Astrocyte (in vitro differentiated cells and primary cell): ENCODE results near the gene KLHL25.

Experiments used
- EZH2 ChIP-seq: IDR thresholded peaks from 2 replicates; pipeline ENCODE4 v1.6.1; 2012; ENCODE audit warnings: mild to moderate bottlenecking, low read length, inconsistent platforms; ENCODE audit not compliant: insufficient read depth
- TF ChIP-seq, protein P1 (sequence below): IDR thresholded peaks from 2 replicates; pipeline ENCODE4 v1.5.1; 2011; ENCODE audit warnings: low read depth, mild to moderate bottlenecking, inconsistent platforms, low read length, moderate library complexity; ENCODE audit not compliant: insufficient read depth

DNA sequence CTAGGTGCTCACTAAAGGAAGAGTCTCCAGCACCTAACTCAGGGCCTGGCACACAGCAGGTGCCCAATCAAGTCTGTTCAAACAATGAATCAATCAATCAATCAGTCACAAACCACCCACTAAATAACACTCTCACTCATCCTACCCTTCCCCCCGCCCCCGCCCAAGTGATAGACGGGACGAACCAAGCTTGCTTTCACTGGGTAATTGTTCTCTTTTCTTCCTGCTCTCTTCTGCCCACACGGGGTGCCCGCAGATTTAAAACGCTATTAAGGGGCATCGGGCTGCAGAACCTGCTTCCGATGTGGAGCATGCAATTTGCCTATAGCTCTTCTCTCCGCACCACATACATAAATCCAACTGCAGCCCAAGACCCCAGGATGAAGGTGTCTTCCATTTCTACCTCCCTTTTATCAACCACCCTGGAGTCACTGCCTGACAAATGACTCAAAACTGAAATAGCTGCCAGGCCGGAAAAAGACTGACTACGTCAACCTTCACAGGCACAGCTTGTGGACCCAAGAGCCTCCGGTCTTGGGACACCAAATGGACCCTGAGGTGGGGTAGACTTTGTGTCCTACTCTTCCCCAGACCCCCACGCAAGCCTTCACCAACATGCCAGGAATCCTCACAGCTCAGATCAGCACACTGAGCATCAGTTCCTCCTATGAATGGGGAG is 1.7 kb downstream of the KLHL25 start:
- TF ChIP-seq, protein P1, sequence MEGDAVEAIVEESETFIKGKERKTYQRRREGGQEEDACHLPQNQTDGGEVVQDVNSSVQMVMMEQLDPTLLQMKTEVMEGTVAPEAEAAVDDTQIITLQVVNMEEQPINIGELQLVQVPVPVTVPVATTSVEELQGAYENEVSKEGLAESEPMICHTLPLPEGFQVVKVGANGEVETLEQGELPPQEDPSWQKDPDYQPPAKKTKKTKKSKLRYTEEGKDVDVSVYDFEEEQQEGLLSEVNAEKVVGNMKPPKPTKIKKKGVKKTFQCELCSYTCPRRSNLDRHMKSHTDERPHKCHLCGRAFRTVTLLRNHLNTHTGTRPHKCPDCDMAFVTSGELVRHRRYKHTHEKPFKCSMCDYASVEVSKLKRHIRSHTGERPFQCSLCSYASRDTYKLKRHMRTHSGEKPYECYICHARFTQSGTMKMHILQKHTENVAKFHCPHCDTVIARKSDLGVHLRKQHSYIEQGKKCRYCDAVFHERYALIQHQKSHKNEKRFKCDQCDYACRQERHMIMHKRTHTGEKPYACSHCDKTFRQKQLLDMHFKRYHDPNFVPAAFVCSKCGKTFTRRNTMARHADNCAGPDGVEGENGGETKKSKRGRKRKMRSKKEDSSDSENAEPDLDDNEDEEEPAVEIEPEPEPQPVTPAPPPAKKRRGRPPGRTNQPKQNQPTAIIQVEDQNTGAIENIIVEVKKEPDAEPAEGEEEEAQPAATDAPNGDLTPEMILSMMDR = no peak
- no peak for TF ChIP-seq EZH2
